ENCODE data around the gene UPB1.
"Not testable (repeated sequence)": the region's sequence is repeated elsewhere in the genome, so short reads cannot be mapped to it uniquely, and the experiment has no call there.

Gene UPB1

DNA sequence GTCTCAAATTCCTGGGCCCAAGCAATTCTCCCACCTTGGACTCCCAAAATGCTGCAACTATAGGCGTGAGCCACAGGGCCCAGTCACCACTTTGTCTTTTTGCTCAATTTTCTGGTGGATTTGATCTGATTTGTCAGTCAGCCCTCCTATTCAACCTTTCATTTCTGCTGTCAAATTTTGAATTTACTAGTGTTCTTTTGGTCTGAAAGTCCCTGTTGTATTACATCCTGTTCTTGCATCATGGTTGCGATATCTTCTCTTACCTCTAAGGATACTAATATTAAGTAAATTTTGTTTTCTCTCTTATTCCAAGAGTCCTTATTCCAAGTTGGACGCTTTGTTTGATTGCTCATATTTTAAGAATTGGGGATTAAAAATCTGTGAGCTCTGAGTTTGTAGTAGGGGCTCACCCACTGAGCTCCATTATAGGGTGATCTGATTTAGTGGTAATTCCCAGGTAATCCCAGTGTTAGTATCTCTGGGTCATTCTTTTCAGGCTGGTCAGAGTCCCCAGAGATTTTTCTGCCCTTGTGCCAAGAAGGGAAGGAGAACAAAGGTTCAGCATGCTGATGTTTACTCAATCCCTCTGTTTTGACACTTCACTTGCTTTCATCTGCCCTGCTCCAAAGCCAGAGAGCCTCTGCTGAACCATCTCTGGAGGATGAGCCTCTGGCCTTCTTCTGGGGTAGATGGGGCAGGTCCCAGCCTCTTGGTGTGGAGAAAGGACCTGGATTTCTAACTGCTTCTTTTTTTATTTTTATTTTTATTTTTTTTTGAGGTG, 10.0 kb downstream of the UPB1 start:
- DNase-seq: peak; percentile 40

DNA sequence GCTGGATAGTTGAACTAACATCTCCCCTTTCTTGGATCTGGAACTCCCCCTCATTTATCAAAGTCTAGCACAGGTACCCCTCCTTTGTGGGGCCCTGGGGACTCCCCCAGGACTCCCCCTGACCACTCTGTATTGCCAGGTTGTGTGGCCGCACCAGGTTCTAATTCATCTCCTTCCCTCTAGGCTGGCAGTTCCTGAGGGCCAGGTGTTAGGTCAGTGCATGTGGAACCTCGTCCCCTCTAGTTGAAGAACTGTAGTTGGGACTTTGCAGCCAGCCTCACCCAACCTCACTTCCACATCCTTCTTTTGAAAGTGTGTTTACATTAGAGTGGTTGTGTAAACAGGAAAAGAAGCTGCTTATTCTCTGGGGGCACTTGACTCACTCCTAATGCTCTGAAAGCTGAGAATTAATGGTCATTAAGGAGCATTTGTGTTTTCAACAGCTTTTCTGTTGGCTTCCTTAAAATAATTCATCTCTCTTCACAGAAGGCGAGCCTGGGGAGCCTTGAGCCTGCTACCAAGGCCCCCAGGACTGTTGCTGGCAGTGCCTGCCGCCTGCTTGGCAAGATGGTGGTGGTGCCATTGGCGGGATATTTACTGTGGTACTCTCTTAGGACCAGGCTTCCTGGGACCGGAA, 11.8 kb downstream of the UPB1 start:
- DNase-seq: peak; percentile 95

DNA sequence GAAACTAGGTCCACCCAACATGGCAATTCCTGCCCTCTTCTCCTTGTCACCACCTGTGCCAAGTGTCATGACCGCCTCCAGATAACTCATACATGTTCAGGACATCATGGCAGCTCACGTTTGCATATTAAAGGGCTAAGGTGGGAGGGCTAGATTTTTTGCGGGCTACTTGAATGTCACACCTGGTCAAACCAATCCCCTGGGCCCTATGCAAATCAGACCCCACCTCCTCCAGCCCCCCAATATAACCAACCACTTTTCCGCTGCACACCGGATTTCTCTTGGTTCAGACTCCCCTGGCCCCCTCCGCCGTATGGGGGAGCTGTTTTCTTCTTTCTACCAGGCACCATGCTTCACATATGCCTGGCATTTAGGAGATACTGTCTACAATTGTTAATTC, 12.6 kb downstream of the UPB1 start:
- no peak for DNase-seq

- DNase-seq: no peak
Measured at GRCh38 chr22:24510637-24511625, 15.8 kb downstream of the UPB1 start.

DNA sequence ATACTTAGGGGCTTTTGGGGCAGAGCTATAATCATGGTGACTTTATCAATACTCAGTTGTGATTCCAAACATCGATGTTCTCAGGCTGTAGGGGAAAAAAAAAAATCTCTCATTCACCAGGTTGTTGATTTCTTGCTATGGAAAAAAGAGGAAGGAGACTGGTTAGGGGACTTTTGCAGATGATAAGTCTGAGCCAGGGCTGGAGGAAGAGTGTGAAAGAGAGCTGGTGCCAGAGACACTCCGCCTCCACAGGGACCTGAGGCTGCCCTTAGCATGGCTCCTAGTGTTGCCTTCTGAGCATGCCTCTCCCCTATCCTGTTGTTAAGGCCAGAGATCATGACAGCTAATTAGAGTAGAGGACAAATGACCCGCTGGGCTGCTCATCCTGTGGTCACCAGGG, 16.9 kb downstream of the UPB1 start:
- DNase-seq: no peak

DNA sequence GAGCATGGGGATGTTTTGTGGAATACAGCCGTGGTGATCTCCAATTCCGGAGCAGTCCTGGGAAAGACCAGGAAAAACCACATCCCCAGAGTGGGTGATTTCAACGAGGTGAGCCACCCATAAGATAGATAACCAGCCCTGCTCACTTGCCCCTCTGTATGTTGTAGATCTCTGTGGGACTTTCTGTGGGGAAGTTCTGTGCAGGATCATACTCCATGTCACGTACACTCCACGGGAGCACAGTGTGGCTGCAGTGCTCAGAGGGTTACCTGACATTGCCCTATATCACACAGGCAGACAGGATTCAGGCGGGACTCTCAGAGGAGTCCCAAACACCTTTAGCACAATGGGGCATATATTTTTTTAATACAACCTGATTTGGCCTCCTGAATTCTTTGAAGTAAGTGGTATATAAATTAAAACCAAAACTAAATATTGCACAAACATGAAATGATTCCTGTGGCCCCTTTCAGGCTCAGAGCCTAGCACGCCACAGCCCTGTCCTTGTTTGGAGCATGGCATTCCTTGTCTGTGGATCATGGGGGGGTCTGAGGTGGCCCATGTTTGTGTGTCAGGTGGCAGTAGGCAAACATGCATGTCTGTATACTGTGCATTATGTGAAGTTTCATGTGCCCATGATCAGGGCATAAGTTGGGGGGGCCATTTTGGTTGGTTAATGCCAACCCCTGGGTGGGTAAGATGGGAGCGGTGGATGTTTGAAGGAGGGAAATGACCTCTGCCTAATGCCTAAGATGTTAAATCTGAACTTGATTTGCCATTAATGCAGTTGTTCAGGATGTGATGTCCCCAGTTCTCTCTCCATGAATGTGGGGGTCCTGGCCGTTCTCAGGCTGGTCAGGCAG, 18.5 kb downstream of the UPB1 start:
- no peak for DNase-seq

- DNase-seq: no peak
Measured at GRCh38 chr22:24514241-24515026, 19.3 kb downstream of the UPB1 start.

DNA sequence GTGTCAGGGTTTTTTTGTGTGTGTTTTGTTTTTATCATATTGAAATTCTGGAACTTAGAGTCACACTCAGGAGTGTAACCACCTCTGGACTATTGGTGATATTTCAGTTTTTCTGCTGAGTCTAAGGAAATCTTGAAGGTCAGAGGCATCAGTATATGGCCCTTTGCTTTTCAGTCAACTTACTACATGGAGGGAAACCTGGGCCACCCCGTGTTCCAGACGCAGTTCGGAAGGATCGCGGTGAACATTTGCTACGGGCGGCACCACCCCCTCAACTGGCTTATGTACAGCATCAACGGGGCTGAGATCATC, 19.9 kb downstream of the UPB1 start:
- DNase-seq: no peak

GRCh38 chr22:24516301-24516737, 21.2 kb downstream of the UPB1 start:
- DNase-seq: no peak

- no peak for DNase-seq
Measured at GRCh38 chr22:24517446-24517845, 22.3 kb downstream of the UPB1 start.

DNA sequence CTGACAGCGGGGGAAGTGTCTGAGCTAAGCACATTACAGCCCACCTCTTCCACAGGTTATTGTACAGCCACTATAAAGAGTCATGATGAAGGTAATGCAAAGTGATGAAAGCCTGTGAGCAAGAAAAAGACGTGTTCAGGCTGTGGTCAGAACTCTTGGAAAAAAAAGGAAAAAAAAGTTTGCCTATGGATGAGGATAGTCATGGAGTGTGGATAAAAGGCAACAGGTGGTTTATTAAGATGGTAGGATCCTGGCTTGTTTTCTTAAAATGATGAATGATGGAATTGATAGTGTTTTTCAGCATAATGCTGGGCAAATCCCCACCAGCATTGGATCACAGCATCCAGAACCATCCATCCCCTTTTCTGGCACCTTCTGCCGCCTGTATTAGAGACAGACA, 23.1 kb downstream of the UPB1 start:
- no peak for DNase-seq

- DNase-seq: no peak
Measured at GRCh38 chr22:24518771-24519485, 23.8 kb downstream of the UPB1 start.

DNA sequence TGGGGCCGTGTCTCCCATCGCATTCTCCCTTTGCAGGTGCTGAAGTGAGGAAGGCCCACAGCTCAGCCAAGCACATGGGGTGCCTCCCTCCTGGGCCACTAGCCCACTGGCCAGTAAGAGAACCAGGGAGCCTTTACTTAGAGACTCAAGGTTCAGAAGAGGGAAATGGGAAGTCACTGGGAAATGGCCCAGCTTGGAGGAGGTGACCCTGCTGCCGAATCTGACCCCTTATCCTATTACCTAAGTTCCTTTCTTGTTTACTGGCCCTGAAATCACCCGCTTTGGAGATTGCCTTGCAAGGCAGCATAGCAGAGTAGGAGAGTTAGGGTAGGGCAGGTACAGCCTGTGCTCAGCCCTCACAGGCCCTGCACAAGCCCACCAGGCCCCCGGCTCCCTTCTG, 24.4 kb downstream of the UPB1 start:
- DNase-seq: no peak

GRCh38 chr22:24521791-24522245, 26.7 kb downstream of the UPB1 start:
- DNase-seq: peak; percentile 91

GRCh38 chr22:24523873-24524272, 28.7 kb downstream of the UPB1 start:
- DNase-seq: no peak

DNA sequence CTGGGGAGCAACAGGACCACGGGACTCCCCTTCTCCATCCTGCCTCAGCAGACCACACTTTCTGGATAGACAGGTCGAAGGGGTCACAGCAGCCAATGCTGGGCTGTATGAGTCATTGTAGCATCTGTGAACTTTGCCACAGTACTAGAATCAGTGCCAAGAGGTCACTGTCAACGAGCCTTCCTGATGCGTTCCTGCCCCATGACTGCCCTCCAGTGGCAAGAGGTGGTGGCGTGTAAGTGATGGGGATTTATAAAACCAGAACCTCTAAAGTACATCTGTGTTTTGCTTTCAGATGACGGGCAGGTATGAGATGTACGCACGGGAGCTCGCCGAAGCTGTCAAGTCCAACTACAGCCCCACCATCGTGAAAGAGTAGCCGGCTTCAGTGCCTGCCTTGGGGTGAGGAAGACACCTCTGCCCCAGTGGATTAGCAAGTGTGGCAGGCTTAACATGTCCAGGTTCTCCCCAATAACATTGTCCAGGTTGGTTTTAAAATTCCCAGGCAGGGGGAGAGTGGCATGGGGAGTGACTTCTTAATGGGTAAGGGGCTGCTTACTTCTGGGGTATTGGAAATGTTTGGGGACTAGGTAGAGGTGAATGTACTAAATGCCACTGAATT, 30.4 kb downstream of the UPB1 start:
- DNase-seq: peak; percentile 54

- DNase-seq: no peak
Measured at GRCh38 chr22:24526191-24526590, 31.1 kb downstream of the UPB1 start.

GRCh38 chr22:24529898-24530297, 34.8 kb downstream of the UPB1 start:
- no peak for DNase-seq

DNA sequence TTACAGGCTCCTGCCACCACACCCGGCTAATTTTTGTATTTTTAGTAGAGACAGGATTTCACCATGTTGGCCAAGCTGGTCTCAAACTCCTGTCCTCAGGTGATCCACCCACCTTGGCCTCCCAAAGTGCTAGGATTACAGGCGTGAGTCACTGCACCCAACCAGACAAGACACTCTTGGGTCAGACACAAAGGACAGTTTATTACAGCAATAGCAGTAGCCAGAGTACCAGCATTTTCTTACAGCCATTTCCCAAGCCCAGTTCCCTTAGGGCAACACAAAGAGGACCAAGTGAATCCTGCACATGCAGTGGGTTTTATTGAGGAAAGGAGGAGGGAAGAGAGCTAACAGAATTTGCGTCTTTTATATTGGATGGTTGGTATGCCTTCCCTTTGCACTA, 35.8 kb downstream of the UPB1 start:
- not testable (repeated sequence) for DNase-seq

DNA sequence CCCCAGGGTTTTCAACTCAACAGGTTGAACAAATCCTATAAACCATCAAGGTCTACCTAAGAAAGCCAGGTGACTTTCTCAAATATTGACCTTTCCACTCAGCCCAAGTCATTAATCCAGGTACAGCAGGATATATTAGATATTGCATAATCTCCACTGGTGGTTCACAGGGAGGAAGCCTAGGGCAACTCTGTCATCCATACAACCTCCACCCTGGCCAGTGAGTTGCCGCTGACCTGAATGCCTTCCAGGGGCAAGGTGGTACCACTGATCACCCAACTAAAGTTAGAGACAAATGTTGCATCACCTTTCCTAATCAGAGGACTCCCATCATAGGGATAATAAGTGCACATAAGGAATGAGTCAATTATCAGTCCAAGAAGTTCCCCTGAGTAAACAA, 36.9 kb downstream of the UPB1 start:
- DNase-seq: peak; percentile 43
